OCI-LY7 (cell line): ENCODE data around the gene UBTF.

Source experiments
- EZH2phosphoT487 ChIP-seq: fragments of 200-600 bp; sonication (generic); IDR thresholded peaks from 2 replicates; pipeline ENCODE4 v1.6.1; 2018; ENCODE audit warnings: low read depth, borderline replicate concordance, mild to moderate bottlenecking, mixed run types, antibody characterized with exemption, low read length, moderate library complexity, mixed read lengths
- TF ChIP-seq, protein P1 (sequence below): fragments of 200-600 bp; sonication (generic); conservative IDR thresholded peaks from 2 replicates; pipeline ENCODE4 v1.5.1; 2014; ENCODE audit warnings: mild to moderate bottlenecking, antibody characterized with exemption, low read length, moderate library complexity, mixed read lengths

DNA sequence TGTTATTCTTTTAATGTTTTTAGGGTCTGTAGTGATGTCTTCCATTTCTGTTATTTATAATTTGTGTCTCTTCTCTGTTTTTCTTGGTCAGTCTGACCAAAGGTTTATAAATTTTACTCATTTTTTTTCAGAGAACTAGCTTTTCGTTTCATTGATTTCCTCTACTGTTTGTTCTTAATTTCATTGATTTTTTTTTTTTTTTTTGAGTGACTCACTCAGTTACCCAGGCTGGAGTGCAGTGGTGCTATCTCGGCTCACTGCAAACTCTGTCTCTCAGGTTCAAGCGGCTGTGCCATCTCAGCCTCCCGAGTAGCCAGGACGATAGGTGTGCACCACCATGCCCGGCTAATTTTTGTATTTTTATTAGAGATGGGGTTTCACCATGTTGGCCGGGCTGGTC, 12.6 kb upstream of the UBTF start:
- TF ChIP-seq, protein P1, sequence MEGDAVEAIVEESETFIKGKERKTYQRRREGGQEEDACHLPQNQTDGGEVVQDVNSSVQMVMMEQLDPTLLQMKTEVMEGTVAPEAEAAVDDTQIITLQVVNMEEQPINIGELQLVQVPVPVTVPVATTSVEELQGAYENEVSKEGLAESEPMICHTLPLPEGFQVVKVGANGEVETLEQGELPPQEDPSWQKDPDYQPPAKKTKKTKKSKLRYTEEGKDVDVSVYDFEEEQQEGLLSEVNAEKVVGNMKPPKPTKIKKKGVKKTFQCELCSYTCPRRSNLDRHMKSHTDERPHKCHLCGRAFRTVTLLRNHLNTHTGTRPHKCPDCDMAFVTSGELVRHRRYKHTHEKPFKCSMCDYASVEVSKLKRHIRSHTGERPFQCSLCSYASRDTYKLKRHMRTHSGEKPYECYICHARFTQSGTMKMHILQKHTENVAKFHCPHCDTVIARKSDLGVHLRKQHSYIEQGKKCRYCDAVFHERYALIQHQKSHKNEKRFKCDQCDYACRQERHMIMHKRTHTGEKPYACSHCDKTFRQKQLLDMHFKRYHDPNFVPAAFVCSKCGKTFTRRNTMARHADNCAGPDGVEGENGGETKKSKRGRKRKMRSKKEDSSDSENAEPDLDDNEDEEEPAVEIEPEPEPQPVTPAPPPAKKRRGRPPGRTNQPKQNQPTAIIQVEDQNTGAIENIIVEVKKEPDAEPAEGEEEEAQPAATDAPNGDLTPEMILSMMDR = no peak
- TF ChIP-seq EZH2phosphoT487 = no peak
